Neutrophil (primary cell): ENCODE data around the gene ARL3.

Experiments
- H3K27ac ChIP-seq: fragments of 200-600 bp; sonication (generic); 2 replicates; pipeline ENCODE4 v1.5.1; 2016; ENCODE audit warnings: mild to moderate bottlenecking, moderate library complexity
- H3K27me3 ChIP-seq: fragments of 200-600 bp; sonication (generic); 2 replicates; pipeline ENCODE4 v1.6.0; 2016; ENCODE audit warnings: mild to moderate bottlenecking
- H3K36me3 ChIP-seq: fragments of 200-600 bp; sonication (generic); 2 replicates; pipeline ENCODE4 v1.5.1; 2017
- H3K4me1 ChIP-seq, 2 experiments: fragments of 200-600 bp in 1 of 2; sonication (generic) in 1 of 2; 1 replicate in 1 of 2; 2 replicates in 1 of 2; pipeline versions ENCODE4 v1.5.1 to v1.6.1; 2013 to 2016; ENCODE audit warnings: low read depth in 1 of 2, low read length in 1 of 2, mild to moderate bottlenecking in 1 of 2, moderate library complexity in 1 of 2; ENCODE audit not compliant: control insufficient read depth in 1 of 2, insufficient read depth in 1 of 2
- H3K4me3 ChIP-seq, 2 experiments: fragments of 200-600 bp in 1 of 2; sonication (generic) in 1 of 2; 1 replicate in 1 of 2; 2 replicates in 1 of 2; pipeline ENCODE4 v1.5.1; 2013 to 2016; ENCODE audit warnings: low read depth in 1 of 2, low read length in 1 of 2, mild to moderate bottlenecking in 1 of 2, moderate library complexity in 1 of 2
- H3K9me3 ChIP-seq: fragments of 200-600 bp; sonication (generic); 2 replicates; pipeline ENCODE4 v1.5.1; 2016
- TF ChIP-seq, protein P1 (sequence below): fragments of 200-600 bp; sonication (generic); IDR thresholded peaks from 2 replicates; pipeline ENCODE4 v1.5.1; 2016; ENCODE audit warnings: antibody characterized with exemption

The ARL3 gene

DNA sequence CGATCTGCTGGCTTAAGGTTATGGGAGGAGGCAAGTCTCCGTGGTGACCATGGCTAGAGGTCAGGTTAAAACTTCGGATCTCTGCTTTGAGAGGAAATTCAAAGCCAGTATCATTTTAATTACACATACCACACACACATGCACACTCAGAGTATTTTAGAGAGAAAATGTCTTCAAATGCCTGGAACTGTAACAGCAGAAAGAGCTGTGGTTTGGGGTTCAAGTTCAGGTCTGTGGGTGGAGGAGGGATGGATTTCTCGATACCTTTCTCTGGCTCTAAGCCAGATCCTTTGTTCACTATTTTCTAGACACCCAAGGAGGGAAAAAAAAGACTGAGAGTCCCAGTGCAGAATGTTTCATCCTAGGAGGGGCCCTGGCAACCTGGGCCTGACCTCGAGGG, 32.5 kb downstream of the ARL3 start:
- Histone ChIP-seq H3K36me3 (peaks cover 7% of the 10 kb centered on the region), H3K4me1 (peaks cover 27% of the 10 kb centered on the region in 2 experiments), H3K27ac (no peak overlapping the region), H3K4me3 (no peak overlapping the region), H3K27me3 (no peaks in the 10 kb centered on the region), H3K9me3 (no peaks in the 10 kb centered on the region)
- TF ChIP-seq, protein P1, sequence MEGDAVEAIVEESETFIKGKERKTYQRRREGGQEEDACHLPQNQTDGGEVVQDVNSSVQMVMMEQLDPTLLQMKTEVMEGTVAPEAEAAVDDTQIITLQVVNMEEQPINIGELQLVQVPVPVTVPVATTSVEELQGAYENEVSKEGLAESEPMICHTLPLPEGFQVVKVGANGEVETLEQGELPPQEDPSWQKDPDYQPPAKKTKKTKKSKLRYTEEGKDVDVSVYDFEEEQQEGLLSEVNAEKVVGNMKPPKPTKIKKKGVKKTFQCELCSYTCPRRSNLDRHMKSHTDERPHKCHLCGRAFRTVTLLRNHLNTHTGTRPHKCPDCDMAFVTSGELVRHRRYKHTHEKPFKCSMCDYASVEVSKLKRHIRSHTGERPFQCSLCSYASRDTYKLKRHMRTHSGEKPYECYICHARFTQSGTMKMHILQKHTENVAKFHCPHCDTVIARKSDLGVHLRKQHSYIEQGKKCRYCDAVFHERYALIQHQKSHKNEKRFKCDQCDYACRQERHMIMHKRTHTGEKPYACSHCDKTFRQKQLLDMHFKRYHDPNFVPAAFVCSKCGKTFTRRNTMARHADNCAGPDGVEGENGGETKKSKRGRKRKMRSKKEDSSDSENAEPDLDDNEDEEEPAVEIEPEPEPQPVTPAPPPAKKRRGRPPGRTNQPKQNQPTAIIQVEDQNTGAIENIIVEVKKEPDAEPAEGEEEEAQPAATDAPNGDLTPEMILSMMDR = no peak

DNA sequence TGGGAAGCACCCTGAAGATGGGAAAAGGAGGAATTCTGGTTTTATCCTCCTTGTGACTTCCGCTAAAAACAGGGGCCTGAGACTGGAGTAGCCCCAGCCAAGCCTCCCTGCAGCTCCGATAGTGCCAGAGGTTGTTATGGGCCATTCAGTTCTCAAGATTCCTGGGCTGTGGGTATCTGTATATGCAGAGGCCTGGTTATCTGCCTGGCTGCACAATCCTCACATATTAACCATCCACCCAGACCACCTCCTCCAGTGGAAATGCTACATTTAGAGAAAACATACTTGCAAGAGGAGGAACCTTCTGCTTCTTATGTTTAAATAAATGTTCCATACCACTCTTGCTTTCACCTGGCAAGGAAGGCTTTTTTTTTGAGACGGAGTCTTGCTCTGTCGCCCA, 34.6 kb downstream of the ARL3 start:
- Histone ChIP-seq H3K27ac (peak overlapping the region; percentile 98), H3K4me3 (no peak overlapping the region), H3K9me3 (no peaks in the 10 kb centered on the region), H3K36me3 (no peaks in the 10 kb centered on the region), H3K4me1 (peaks cover 47 to 48% of the 10 kb centered on the region in 2 experiments), H3K27me3 (peaks cover 4% of the 10 kb centered on the region)
- TF ChIP-seq, protein P1 = no peak

DNA sequence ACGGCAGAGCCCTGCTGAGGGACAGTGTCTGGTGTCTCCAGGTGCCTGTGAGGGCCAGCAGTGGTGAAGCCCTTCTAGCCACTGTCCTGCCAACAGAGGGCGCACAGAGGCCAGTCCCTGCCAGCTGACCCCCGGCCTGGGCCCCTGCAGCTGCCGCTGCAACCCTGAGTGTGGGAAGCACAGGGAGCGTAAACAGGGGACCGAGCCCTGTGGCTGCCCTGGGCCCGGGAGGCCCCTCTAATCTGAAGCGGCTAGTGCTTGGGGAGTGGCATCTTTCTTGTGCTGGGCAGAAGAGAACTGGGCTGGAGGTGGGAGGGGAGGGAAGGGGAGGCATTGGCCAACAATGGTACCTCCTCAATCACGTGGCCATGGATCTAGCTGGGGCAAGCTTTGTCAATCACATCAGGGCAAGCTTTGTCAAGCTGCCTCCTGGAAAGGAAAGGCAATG, 35.3 kb downstream of the ARL3 start:
- Histone ChIP-seq H3K27ac (peak overlapping the region; percentile 98), H3K27me3 (peaks cover 11% of the 10 kb centered on the region), H3K4me3 (peak overlapping the region; percentile 48 to 51), H3K36me3 (no peaks in the 10 kb centered on the region), H3K9me3 (no peaks in the 10 kb centered on the region), H3K4me1 (peaks cover 54 to 56% of the 10 kb centered on the region in 2 experiments)
- TF ChIP-seq, protein P1 = peak; percentile 78

DNA sequence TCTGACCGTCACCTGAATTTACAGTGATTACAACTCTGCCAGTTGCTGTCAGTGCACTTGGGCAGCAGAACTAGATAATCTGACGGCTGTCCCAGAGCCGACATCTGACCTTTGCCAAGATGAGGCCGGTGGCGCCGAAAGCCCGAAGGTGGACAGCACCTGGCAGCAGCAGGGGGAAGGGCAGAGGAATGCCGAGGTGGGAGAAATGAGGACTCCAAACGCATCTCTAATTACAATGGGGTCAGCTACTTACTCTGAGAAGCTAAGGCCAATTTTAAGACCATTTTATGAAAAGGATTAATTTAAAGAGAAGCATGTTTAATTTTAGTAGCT, 36.2 kb downstream of the ARL3 start:
- H3K27me3 ChIP-seq = peaks cover 17% of the 10 kb centered on the region
- TF ChIP-seq, protein P1 = no peak
- no peak overlapping the region for H3K4me3 ChIP-seq
- H3K9me3 ChIP-seq = no peaks in the 10 kb centered on the region
- no peaks in the 10 kb centered on the region for H3K36me3 ChIP-seq
- peaks cover 62 to 64% of the 10 kb centered on the region in 2 experiments for H3K4me1 ChIP-seq
- H3K27ac ChIP-seq = peak overlapping the region; percentile 98

DNA sequence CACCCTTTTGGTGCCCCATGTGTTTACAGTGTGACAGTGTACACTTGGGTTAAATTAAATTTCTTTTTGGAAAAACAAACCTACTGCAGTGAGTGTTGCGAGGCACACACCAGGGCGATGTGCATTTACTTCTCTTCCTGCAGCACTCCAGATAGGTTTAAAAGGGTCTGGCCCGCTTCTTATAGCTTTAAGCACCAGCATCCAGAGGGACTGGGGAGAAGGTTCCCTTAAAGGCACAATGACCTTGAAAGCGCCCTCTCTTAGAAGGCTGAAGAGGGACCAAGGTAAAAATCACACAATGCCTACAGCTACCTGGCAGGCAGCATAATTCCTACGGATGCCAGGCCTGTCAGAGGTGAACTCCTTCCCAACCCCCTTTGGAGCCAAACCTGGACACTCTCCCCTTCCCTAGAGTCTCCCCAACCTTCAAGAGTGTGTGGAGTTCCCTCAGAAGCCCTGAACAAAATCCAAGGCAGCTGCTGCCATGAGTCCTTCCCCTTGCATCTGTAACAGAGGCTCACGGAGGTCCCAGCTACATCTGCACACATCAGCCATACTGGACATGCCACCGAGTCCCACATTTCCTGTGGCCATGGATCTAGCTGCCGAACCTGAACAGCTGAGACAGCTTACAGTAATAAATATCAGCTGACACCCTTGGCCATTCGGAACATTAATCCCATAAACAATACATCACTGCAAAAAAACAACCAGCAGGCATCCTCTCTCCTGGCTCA, 36.7 kb downstream of the ARL3 start:
- Histone ChIP-seq H3K36me3 (no peaks in the 10 kb centered on the region), H3K27me3 (peaks cover 22% of the 10 kb centered on the region), H3K27ac (peak overlapping the region; percentile 98), H3K9me3 (no peaks in the 10 kb centered on the region), H3K4me3 (peak overlapping the region; percentile 12 to 64), H3K4me1 (peaks cover 65% of the 10 kb centered on the region in 2 experiments)
- TF ChIP-seq, protein P1 = no peak
